ENCODE results near the gene HOXB8. TPM values are rescaled to one million over a fixed set of nuclear protein-coding genes. Genes with fewer than 3 reads are reported as not detected.

HOXB8 gene
- total and polyA plus RNA-seq, 12 donors = 0.55 TPM; not detected in 11

- Histone ChIP-seq H3K27me3 (peaks cover 49 to 100% (median 100%) of the 10 kb centered on the region in 7 donors), H3K36me3 (no peaks in the 10 kb centered on the region), H3K4me3 (no peak overlapping the region), H3K27ac (no peak overlapping the region), H3K9me3 (no peaks in the 10 kb centered on the region), H3K4me1 (peaks cover 0 to 12% (median 0%) of the 10 kb centered on the region in 9 donors)
- no peak for TF ChIP-seq CTCF (IDR thresholded peaks at IDR 0.05)
- ATAC-seq = no peak
- intact Hi-C loops (cut with DNase I) = no loop called here
- 8 to 23% methylated on average over 5 of the region's 5 CpGs for whole genome bisulfite sequencing, 2 donors
- DNase-seq = no peak
Observed at GRCh38 chr17:48639136-48639535, 24.0 kb upstream of the HOXB8 start.

- Histone ChIP-seq H3K4me1 (peaks cover 0 to 15% (median 3%) of the 10 kb centered on the region in 9 donors), H3K4me3 (no peak overlapping the region), H3K9me3 (no peaks in the 10 kb centered on the region), H3K27ac (no peak overlapping the region), H3K36me3 (no peaks in the 10 kb centered on the region), H3K27me3 (peaks cover 56 to 100% (median 100%) of the 10 kb centered on the region in 7 donors)
- TF ChIP-seq CTCF (IDR thresholded peaks at IDR 0.05) = no peak
- ATAC-seq = no peak
- intact Hi-C loops (cut with DNase I) = no loop called here
- DNase-seq = no peak
- WGBS, 2 donors = 23% methylated on average over 18 of the region's 18 CpGs
Observed at GRCh38 chr17:48637323-48638260, 22.5 kb upstream of the HOXB8 start.

GRCh38 chr17:48636177-48637018 lies 21.3 kb upstream of the HOXB8 start:
- Histone ChIP-seq H3K9me3 (no peaks in the 10 kb centered on the region), H3K36me3 (no peaks in the 10 kb centered on the region), H3K27me3 (peaks cover 50 to 100% (median 100%) of the 10 kb centered on the region in 7 donors), H3K4me3 (no peak overlapping the region), H3K4me1 (peaks cover 0 to 14% (median 3%) of the 10 kb centered on the region in 9 donors), H3K27ac (no peak overlapping the region)
- ATAC-seq = peak in 7 of 8 donors; percentile 42 to 68 (median 49)
- intact Hi-C loops (cut with DNase I) = no loop called here
- WGBS, 2 donors = 3 to 4% methylated on average over 38 to 39 of the region's 39 CpGs
- peak in 8 of 9 donors; percentile 15 to 57 (median 44) for TF ChIP-seq CTCF (IDR thresholded peaks at IDR 0.05)
- DNase-seq = peak in 1 of 2 donors; percentile 52
